CD4-positive, alpha-beta T cell treated with Interleukin-1 beta for 1 hour (primary cell): ENCODE results near the gene GRP.

Experiments used
- DNase-seq, 2 donors: peaks; one replicate each; pipeline ENCODE4 v3.0.0-alpha.2; 2020 to 2022

Gene GRP

DNA sequence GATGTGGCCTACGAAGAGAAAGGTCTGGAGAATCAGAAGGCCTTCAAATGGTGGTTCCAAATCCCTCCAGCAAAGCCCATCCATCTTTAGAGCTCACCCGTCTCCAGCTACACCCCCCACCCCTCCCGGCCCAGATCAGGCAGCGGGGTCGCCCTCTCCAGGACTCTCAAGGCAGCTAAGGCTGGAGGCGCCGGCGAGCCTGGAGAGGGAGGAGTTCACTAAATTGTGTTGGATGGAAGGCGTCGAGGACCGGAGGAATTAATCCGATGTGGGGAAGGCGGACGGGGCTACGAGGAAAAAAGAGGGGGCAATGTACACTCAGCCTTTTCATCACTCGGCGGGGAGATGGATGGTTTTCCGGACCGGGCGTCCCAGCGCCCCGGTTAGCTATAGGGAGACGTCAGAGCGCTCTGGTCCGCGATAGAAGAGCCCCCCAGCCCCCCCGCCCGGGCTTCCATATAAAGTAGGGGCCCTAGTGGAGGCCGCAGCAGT lies at the start of gene GRP:
GRP (plus strand) TSS at position 487 of the 492 bp plus-strand sequence. CDS start 108 bp downstream, outside the sequence.
- no peak for DNase-seq

DNA sequence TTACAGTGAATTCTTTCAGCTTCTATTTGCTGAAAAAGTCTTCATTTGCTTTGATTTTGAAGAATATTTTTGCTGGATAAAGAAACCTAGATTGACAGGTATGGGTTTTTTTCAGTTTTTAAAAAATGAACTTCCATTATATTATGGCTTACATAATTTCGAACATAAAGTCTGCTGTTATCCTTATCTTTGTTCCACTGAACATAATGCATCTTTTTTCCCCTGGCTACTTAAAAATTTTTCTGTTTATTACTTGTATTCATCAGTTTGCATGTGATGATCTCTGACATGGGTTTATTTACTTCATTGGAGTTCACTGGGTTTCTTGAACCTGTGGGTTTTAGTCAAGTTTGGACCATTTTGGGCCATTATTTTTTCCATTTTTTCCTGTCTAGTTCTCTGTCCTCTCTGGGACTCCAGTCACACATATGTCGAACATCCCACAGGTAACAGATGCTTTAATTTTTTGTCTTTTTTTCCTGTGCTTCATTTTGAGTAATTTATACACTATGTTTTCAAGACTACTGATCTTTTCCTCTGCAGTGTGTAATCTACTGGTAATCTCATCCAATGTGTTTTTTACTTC lies 47.2 kb upstream of the GRP start:
- no peak for DNase-seq

DNA sequence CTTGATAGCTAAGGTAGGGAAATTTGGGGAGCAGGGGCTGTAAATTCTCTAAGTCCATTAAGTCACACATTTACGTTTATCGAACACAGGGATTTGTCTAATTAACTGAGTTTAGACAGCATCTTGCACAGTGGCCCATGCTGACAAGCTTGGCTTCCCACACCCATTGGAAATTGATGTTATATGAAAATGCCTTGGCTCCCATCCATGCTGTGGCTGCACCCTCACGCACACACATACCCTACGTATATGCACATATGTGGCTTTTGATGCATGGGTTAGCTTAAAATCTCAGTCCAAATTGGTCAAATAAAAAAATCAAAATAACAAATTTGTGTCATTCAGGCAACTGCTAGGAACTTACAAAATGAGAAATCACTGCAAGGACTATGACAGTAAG lies 42.5 kb upstream of the GRP start:
- DNase-seq = no peak

DNA sequence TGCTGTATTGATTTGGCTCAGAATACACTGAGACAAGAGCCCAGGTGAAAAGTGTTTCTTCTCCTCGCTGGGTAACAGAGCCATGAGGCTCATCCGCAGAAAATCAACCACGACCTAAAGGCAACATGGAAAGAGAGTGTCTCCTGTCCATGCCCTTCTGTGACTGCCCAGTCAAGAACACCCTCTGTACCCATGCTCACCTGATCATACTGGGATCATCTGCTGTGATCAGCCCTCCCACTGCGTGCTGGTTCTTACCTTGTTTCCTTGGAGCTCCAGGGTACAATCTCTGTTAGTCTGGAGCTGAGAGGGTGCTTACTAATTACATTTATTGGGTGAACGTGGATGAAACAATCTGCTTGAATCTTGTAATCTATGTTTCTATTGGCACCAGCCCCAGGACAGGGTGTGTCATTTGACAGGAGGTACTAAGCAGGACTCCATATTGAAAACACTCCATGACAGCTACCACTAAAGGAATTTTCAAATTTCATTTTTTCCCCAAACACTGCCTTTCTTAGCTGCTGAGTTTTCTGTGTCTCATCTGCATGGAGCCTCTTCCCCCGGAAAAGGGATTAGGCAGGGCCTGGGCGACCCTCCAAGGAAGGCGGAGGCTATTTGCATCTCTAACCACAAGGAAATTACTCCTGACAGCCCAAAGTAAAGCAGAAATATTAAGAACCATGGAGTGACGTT lies 39.7 kb upstream of the GRP start:
- no peak for DNase-seq

DNA sequence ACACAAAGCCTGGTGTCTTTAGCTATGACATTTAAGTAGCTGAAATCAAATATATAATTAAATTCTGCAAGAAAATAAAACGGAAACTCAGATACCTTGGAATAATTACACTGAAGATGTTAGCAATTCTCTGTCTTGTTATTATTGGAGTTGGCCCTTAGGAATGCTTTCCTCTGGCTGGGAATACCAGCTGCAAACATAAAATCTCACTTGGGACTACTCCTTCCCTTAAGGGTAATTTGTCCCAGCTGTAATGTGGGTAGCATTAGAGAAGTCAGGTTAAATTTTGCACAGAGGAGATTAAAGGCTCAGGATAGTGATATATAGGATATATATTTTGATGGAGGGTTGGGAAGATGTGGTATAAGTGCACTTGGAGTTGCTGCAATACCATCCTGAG lies 37.3 kb upstream of the GRP start:
- no peak for DNase-seq

DNA sequence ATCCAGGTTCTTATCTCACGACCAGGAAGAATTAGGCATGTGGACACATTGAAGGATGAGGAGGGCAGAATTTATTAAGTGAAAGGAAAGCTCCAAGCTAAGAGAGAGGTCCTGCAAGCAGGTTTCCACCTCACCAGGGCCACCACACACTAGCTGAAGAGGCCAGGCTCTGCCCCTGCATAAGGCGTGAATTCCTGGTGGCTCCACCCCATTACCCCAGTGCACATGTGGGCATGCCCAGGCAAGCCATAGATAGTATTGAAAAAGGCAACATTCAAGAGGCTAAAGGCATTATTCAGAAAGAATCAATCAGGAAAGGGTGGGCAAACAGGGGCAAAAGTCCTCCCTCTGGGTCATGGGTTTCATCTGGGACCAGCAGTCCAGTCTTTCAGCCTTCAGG lies 30.9 kb upstream of the GRP start:
- no peak for DNase-seq

DNA sequence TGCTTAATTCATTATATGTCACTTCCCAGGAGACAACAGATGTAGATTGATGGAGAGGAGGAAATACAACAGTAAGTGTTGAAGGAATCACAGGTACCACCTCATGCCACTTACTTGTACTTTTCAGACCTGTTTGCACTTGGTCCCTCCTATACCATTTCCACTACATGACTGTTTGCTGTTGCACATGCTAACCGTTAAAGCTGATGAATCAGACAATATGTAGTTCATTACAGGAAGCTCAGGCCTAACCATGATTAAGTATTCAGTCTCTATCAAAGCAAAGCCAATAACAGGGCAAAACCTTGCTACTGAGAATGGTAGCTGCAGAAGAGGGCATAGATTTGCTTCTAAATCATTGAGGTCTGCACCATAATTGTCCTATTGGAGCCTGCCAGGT lies 30.2 kb upstream of the GRP start:
- DNase-seq = no peak

DNA sequence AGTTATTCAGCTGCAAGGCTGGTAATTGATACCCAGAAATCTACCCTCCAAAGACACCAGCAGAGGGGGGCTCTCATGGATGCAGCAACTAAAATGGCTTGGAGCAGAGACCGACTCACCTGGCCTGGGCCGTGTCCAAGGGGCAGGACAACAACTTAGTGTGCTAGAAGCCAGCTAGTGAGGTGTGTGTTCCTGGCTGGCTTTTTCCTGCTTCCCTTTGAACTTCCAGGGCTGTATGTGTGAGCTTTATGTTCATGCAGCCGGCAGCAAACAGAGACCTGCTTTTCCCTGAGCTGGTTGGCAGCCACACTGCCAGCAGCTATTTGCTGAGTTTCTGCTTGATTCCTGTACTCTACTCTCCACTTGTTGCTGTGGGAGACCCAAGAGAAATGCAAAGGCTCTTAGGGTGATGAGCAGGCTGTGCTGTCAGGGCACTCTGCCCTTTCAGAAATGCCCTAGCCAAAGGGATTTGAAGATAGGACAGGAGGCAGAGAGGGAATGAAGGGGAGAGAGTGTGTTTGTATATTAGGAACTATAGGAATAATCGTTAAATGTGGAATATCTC lies 23.7 kb upstream of the GRP start:
- no peak for DNase-seq

DNA sequence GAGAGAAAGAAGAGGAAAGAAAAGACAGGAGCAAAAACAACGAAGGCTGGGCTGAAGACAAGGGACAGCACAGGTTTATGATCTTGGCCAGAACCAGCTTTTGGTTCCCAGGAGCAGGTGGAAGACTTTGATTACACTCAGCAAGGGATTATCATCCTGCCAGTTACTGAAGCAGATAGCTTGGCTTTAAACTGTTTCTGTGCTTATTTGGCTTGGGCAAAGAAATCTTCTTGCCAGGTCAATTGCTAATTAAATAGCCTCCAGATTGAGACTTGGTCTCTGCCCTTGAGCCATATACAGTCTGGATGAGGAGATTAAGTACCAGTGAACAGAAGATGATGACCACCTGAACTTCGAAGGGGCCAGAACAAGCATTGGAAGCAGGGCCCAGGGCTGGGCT lies 22.3 kb upstream of the GRP start:
- DNase-seq = no peak

DNA sequence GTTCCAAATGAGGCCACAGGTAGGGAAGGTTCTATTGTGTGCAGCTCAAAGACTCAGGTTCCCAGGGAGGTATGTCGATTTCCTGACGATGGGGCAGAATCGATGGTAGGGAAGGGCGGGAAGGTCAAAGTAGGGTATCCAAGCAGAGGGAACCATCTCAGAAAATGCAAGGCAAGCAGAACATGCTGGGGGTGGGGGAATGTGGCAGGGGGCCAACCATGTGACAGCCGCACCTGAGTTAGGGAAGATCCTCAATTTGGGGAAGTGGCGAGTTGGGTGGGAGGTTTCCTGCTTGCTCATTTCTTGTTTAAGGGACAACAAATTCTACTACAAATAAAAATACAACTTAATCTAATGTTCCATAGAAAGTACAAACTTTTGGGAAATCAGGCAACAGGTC lies 21.7 kb upstream of the GRP start:
- DNase-seq = no peak

DNA sequence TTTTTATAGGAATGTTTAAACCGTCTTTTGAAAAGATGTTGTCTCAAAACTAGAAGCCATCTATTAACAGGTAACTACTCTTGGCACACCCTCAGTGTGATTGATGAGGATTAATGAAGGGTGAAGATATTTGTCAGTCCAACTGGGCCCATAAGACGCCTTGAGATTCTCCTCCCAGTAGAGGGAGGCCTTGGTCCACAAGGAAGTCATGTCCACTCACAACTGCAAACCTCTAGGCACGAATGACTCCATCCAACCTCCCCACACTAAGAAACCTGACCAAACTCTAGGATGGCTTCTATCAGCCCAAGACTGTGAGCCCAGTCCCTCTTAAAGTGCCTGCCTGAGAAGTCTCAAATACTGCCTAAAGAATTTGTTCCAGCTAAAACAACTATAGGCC lies 19.2 kb upstream of the GRP start:
- no peak for DNase-seq

DNA sequence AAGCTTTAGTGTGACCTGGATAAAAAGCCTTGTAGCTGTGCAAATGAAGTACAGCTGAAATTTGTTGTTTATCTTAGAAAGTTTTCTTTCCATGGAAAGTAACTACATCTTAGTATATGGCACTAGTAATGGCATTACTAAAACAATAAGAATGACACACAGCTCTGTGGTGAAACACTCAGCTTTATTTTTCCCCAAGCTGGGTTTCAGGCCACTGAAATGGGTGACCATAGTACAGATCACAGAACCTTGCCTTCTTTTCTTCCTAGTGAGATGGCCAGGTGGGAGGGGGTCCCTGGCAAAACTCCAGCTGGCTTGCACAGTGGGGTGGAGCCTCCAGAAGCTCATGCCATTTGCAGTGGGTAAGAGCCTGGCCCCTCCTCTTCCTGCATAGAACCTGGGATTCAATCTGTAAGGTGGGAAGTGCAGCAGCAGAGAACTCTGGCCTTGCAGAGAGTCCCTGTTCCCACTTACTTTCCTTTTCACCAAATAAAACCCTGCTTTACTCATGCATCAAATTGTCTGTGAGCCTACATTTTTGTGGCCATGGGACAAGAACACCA lies 17.6 kb upstream of the GRP start:
- no peak for DNase-seq

DNA sequence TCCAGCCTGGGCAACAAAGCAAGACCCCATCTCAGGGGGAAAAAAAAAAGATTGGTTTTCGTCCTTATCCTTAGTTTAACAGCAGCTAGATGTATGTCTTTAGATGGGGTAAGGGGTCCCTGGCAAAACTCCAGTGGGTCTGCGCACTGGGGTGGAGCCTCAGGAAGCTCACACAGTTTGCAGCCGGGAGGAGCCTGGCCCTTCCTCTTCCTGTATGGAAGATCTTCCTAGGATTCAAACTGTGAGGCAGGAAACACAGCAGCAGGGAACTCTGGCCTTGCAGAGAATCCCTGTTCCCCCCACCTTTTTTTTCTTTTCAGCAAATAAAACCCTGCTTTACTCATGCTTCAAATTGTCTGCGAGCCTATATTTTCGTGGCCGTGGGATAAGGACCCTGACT lies 12.5 kb upstream of the GRP start:
- DNase-seq = no peak

DNA sequence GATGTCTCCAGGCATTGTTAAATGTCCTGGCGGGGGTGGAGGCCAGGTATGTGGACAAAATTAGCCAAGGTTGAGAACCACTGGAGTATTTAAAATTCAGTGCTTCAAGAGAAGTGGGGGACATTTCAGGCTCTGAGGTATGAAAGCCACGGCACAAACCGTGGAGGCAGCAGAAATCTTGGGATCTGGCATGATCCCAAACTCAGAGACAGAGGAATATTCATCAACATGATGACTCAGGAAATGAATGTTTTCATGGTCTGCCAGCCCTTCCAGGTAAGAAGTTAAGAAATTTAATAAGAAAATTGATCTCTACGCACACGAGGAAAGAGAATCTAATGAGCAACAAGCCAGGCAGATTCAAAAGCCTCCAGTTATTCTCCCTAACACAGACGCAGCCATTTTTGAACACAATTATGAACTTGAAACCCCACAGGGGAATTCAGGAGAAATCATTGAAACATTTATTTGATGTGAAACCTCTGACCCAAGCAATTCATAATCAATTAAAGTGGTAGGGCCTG lies 11.3 kb upstream of the GRP start:
- no peak for DNase-seq

DNA sequence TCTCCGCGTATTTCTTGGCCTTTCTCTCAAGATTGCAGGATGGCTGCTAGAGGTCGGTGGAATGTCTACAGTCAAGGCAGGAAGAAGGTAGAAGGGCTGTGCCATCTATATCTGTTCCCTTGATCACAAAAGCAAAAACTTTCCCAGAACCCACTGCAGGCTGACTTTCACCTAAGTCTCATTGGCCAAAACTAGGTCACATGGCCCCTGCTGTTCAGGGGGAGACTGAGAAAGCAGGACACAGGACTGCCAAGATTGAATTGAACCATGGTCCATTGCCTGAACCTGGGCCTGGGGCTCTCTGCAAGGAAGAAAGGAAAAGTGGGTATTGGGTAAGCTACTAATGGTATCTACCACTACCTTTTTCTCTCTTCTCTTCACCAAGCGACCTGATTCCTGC lies 9.7 kb upstream of the GRP start:
- DNase-seq = no peak

DNA sequence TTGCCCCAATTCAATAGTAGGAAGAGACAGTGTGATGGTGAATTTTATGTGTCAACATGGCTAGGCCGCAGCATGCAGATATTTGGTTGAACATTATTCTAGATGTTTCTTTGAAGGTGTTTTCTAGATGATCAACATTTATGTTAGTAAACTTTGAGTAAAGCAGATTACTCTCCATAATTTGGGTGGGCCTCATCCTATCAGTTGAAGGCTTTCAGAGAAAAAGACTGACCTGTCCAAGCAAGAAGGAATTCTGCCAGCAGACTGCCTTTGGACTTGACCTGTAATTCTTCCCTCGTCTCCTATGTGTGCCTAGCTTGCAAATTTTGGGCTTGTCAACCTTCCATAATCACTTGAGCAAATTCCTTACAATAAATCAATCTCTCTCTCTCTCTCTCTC lies 8.3 kb upstream of the GRP start:
- DNase-seq = no peak

DNA sequence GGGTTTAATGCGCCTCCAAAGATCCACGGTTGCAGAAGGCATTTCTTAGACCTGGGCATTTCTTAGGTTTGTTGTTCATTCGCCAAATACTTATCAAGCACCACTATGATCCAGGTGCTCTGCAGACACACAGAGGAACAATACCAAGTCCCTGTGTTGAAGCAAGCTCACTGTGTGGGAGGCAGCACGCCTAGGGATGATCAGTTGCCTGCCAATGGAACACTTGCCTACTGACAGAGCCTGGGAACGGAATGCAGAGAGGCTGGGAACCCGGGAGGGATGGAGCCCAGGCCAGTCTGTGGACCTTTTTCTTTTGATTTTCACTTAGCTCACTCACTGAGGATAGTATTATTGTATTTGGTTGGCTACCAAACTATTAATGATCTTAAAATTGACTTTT lies 1.9 kb upstream of the GRP start:
- DNase-seq = no peak

DNA sequence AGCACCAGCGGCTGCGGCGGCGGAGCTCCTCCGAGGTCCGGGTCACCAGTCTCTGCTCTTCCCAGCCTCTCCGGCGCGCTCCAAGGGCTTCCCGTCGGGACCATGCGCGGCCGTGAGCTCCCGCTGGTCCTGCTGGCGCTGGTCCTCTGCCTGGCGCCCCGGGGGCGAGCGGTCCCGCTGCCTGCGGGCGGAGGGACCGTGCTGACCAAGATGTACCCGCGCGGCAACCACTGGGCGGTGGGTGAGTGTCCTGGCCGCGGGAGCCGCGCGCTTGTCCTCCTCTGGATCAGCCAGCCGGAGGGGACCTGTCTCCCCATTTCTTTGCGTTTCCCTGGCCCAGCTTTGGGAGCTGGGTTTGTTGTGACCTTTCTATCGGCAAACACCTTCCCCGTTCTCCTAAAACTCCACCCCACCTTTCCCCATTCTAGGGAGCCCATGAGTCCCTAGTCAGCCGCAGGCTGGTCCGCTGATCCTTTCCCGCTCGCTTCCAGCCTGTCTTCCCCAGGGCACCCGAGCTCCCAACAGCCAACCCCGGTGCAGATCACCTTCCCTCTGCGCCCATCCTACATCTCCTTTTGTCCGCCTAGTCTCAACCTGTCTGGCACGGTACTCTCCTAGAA lies 316 bp downstream of the GRP start:
- DNase-seq = no peak

DNA sequence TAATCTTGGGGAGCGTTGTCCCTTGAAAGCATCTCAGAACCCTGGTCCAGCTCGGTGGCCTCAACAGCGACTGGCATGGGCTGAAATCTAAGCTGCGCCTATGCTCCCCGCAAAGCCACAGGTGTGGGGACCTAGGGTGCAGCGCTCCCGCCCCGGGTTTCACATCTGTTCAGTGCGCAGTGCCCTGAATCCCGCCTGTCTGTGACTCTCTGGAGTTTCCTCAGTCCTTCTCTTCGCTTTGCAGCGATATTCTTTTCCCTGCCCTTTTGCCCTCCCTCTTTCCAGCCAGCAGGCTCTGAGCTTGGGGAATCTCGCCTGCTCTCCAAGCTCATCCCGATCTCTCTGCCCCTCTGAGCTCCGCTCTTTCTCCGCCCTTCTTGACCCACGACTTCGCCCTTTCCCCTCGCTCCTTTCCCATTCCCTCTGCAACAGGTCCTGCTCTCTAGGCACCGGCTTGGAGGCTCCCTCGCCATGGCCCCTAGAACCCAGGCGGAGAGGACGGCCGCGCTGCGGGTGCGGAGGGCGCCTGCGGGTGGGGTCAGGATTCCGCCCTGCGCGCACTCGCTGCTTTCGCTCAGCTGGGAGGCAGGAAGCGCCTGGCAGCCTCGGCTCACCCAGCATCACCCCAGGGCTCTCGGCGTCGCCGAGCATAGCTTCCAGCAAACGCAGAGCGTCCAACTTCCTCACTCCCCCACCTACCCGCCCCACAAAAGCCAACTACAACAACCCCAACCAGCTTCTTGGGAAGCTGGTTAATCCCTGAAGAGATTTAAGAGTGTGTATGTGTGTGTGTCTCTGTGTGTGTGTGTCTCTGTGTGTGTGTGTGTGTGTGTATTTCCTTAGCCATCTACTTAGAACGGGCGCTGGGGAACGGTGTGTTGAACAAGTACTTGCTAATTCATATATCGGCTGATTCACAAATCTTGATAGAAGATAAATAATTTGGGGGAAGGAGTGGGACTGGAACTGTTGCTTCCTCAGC lies 1.1 kb downstream of the GRP start:
- no peak for DNase-seq

DNA sequence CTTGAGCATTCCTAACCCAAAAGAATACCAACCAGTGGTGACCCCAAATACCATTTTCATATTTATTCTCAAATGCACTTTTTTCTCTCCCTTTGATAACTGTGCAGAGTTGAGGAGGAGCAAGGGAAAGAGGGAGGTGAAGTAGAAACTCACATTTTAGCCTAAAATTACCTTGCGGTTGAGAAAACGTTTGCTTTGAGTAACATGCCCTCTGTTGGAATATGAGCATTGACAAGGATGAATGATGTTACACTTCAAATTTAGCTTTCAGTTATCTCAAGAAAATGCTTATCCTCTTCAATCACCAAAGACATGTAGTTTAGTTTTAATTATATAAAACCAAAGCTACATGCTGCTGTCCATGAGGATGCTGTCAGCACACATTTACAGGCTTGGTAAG lies 2.4 kb downstream of the GRP start:
- no peak for DNase-seq

DNA sequence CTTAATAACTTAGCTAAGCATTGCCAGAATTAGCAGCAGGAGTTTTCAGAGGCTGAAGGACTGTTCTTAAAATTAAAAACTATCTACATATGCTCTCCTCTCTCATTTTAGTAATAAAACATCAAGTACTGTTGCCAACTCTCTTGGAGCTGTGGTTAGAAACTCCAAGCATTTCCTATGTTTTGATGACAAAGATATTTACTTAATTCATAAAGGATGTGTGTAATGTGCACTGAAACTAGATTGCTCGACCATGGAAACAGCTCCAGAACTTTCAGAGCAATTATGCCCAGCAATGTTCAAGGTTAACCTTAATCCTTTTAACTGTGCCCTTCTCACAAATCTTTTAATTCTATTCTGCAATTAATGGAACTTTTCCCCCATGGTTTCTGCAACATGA lies 8.4 kb downstream of the GRP start:
- no peak for DNase-seq

DNA sequence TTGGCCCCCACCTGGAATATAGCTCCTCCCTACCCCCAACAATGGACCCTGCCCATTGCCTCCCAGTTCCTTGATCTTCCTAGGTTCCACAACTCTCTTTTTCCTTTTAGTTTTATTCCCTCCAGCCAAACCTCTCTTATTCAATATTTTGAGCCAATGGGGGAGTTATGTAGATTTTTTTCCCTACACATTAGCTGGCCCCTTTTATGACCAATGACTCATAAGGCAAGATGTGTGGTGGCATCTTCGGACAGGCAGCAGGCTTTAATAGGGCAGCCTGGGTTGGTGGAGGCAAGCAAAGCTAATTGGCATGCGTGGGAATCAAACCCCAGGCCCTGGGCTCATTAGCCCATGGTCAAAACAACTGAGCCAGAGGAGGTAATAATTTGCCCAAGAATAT lies 9.2 kb downstream of the GRP start:
- DNase-seq = no peak
